CD4-positive, CD25-positive, alpha-beta regulatory T cell (primary cell): ENCODE results near the gene GPRIN2. TPM values are rescaled to one million over a fixed set of nuclear protein-coding genes. Genes with fewer than 3 reads are reported as not detected.
A peak's percentile ranks its signal among the peaks of the same experiment; 100 is the strongest.

Experiments used
- ATAC-seq, 2 donors: fragments of 150-1000 bp; cut with Tn5 transposase; one replicate each; pipeline ENCODE4 v1.10.0; 2021; ENCODE audit warnings: low read depth in 2 of 2, moderate number of reproducible peaks in 2 of 2, moderate library complexity in 1 of 2
- DNase-seq, 3 donors: peaks; one replicate each; pipeline versions ENCODE4 v3.0.0 to v3.0.0-alpha.2; 2012 to 2022; ENCODE audit warnings: mixed read lengths in 1 of 3
- H3K27ac ChIP-seq: one replicate; pipeline ENCODE4 v1.7.0; 2013; ENCODE audit warnings: mild to moderate bottlenecking, low read length; ENCODE audit not compliant: insufficient read depth, poor library complexity, severe bottlenecking
- H3K27me3 ChIP-seq: one replicate; pipeline ENCODE4 v1.7.0; 2013; ENCODE audit warnings: low read length; ENCODE audit not compliant: control insufficient read depth, insufficient read depth
- H3K36me3 ChIP-seq: one replicate; pipeline ENCODE4 v1.7.0; 2013; ENCODE audit warnings: mild to moderate bottlenecking, low read length, moderate library complexity; ENCODE audit not compliant: control insufficient read depth, insufficient read depth
- H3K4me1 ChIP-seq: 2 replicates; pipeline ENCODE4 v1.7.0; 2013; ENCODE audit warnings: mild to moderate bottlenecking, low read length; ENCODE audit not compliant: insufficient read depth, control insufficient read depth, poor library complexity, severe bottlenecking
- H3K4me3 ChIP-seq: one replicate; pipeline ENCODE4 v1.7.0; 2013; ENCODE audit warnings: low read depth, mild to moderate bottlenecking, low read length, moderate library complexity
- H3K9me3 ChIP-seq, 2 experiments: 1 replicate in 1 of 2; 2 replicates in 1 of 2; pipeline ENCODE4 v1.7.0; 2013; ENCODE audit warnings: low read length in 2 of 2, mild to moderate bottlenecking in 1 of 2, moderate library complexity in 1 of 2; ENCODE audit not compliant: control insufficient read depth in 2 of 2
- H3K27ac Mint-ChIP-seq, 3 donors: one replicate each; pipeline ENCODE4 v1.8.0; 2020 to 2022; ENCODE audit warnings: mild to moderate bottlenecking in 3 of 3, mixed read lengths in 3 of 3, moderate library complexity in 2 of 3
- H3K27me3 Mint-ChIP-seq: one replicate; pipeline ENCODE4 v1.8.0; 2022; ENCODE audit warnings: mild to moderate bottlenecking, mixed read lengths
- H3K36me3 Mint-ChIP-seq: one replicate; pipeline ENCODE4 v1.8.0; 2020; ENCODE audit warnings: mixed read lengths
- H3K4me1 Mint-ChIP-seq, 4 donors: one replicate each; pipeline ENCODE4 v1.8.0; 2020 to 2022; ENCODE audit warnings: mixed read lengths in 4 of 4, mild to moderate bottlenecking in 1 of 4
- H3K4me3 Mint-ChIP-seq, 4 donors: one replicate each; pipeline ENCODE4 v1.8.0; 2020 to 2022; ENCODE audit warnings: mild to moderate bottlenecking in 4 of 4, mixed read lengths in 4 of 4, moderate library complexity in 3 of 4
- H3K9me3 Mint-ChIP-seq, 7 donors: one replicate each; pipeline ENCODE4 v1.8.0; 2020 to 2022; ENCODE audit warnings: mixed read lengths in 7 of 7, mild to moderate bottlenecking in 3 of 7, moderate library complexity in 2 of 7
- polyA plus RNA-seq, 4 donors: library from polyadenylated mRNA; unstranded; fragments of 300-500 nt; fragmentation: Illumina TruSeq; gene quantifications; one replicate each; pipeline ENCODE4 v1.2.3, GENCODE V29; 2021
- total RNA-seq: library from RNA; stranded (reverse); gene quantifications from one replicate; pipeline ENCODE4 v1.2.3, GENCODE V29; 2022

The GPRIN2 gene
- total and polyA plus RNA-seq, 5 donors from 2014 or later, result not detected

DNA sequence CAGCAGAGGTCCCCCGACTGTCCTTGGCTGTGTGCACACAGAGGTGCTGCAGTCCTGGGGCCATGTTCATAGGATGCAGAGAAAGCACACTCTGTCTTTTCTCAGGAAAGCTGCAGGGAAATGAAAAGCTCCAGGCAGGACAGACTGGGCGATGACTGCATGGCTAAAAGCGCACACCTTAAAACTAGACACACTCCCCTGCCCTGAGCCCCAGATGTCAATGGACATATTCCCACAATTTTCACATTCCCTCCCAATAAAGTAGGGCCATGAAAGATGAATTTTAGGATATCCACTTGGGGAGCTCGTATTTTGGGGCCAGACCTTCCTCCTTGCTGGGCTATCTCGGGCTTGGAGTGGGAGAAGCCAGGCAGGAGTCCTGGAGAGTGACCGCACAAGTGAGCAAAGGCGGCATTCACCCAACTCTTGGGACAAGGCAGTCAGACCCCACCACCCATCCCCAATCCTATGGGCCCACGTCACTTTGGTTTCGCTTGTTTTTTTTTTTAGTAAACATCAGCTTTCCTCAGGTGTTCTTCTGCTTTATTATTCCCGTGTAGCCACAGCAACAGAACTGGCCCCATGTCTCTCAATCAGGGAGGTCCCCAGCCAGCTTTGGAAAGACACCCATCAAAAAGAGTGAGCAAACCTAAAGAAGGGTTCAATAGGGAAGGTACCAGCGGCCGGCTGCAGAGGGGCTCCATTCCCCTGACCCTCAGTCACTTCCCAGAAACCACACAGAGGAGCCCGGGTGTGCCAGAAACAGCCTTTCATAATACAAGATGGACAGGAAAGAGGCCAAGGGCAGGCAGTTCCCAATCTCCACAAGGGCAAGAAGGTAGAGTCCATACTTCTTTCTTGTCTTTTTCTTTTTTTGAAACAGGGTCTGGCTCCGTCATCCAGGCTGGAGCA, 12.7 kb downstream of the GPRIN2 start:
- peaks cover 0 to 2% (median 0%) of the 10 kb centered on the region in 7 donors for H3K9me3 Mint-ChIP-seq
- H3K27me3 ChIP-seq, result peaks cover 7% of the 10 kb centered on the region
- no peaks in the 10 kb centered on the region for H3K4me1 ChIP-seq
- no peak overlapping the region for H3K4me3 Mint-ChIP-seq
- no peaks in the 10 kb centered on the region for H3K9me3 ChIP-seq
- no peaks in the 10 kb centered on the region for H3K36me3 ChIP-seq
- no peak overlapping the region for H3K27ac ChIP-seq
- H3K27ac Mint-ChIP-seq, result no peak overlapping the region
- H3K4me1 Mint-ChIP-seq, result peaks cover 0 to 5% (median 2%) of the 10 kb centered on the region in 4 donors
- H3K4me3 ChIP-seq, result no peak overlapping the region
- H3K36me3 Mint-ChIP-seq, result no peaks in the 10 kb centered on the region
- ATAC-seq, result no peak
- peaks cover 31% of the 10 kb centered on the region for H3K27me3 Mint-ChIP-seq
- peak in 1 of 3 donors; percentile 0 for DNase-seq

DNA sequence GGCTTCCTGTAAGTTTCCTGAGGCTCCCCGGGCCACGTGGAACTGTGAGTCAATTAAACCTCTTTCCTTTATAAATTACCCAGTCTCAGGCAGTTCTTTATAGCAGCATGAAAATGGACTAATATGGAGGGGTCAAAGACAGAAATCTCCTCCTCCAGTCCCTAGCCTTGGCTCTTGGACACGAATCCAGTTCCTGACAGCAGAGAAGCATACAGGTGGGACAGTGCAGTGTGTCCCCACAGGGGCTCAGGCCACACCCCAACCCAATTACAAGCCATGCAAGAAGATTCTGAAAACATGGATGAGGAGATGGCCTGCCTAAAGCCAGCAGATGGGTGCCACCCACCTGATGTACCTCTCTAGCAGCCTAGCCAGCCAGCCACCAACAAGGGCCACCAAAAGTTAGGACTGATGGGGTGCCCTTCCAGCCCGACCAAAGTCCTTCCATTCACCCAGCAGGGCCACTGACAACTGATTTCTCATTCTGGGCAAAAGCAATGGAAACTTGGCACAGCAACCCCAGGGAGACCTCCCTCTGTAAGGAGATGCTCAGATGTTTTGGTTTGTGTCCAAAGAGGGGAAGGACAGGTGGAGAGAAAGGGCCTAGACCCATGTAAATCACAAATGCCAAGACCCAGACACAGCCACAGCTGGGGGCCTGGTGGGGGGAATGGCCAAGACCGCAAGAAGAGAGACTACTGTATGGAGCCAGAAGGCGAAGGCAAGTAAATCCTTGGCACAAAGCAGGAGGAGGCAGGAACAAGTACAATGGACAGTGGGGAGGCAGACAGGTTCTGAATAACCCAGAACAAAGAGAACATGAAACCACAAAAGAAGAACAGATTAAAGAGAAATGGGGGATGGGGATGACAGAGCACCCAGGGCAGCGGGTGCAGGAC, 13.6 kb downstream of the GPRIN2 start:
- Mint-ChIP-seq H3K4me1 (peaks cover 0 to 5% (median 2%) of the 10 kb centered on the region in 4 donors), H3K27ac (peak overlapping the region in 1 of 3 donors; percentile 22), H3K4me3 (no peak overlapping the region), H3K9me3 (peaks cover 0 to 2% (median 0%) of the 10 kb centered on the region in 7 donors), H3K27me3 (peaks cover 36% of the 10 kb centered on the region), H3K36me3 (no peaks in the 10 kb centered on the region)
- Histone ChIP-seq H3K4me3 (no peak overlapping the region), H3K27ac (no peak overlapping the region), H3K9me3 (no peaks in the 10 kb centered on the region), H3K36me3 (no peaks in the 10 kb centered on the region), H3K27me3 (peaks cover 11% of the 10 kb centered on the region), H3K4me1 (no peaks in the 10 kb centered on the region)
- peak in 1 of 3 donors; percentile 0 for DNase-seq
- ATAC-seq, result no peak

DNA sequence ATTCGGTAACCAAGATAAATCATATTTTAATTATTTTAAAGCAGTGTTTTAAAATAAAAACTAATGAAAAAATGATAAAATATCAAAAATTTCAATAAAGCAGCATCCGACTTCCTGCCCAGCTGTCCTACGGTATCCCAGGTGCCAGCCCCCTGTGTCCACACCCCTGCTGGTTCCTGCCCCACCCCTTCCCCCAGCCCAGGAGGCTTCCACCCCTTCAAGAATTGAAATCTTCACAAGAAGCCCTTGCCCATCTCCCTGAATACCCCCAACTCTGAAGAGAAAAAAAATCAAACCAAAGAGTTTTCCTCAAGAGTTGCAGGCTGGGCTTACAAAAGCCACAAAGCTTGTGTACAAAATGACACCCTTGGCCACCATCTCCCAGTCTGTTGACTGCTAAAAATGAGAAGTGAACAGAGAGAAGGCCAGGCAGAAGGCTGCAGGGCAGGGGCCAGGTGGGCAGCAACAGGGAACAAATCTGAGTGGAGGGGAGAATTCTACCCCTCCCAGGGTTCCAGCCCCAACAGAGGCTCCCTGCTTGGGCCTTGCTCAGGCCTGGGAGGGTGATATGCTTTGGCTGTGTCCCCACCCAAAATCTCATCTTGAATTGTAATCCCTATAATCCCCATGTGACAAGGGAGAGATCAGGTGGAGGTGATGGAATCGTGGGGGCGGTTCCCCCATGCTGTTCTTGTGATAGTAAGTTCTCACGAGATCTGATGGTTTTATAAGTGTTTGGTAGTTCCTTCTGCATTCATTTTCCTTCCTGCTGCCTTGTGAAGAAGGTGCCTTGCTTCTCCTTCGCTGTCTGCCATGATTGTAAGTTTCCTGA, 14.5 kb downstream of the GPRIN2 start:
- Mint-ChIP-seq H3K4me3 (no peak overlapping the region), H3K36me3 (no peaks in the 10 kb centered on the region), H3K27me3 (peaks cover 36% of the 10 kb centered on the region), H3K9me3 (peaks cover 0 to 2% (median 0%) of the 10 kb centered on the region in 7 donors), H3K4me1 (peaks cover 0 to 5% (median 2%) of the 10 kb centered on the region in 4 donors), H3K27ac (no peak overlapping the region)
- H3K27me3 ChIP-seq, result peaks cover 11% of the 10 kb centered on the region
- H3K9me3 ChIP-seq, result no peaks in the 10 kb centered on the region
- DNase-seq (no peak), ATAC-seq (no peak)
- no peaks in the 10 kb centered on the region for H3K36me3 ChIP-seq
- H3K4me1 ChIP-seq, result no peaks in the 10 kb centered on the region
- H3K4me3 ChIP-seq, result no peak overlapping the region
- H3K27ac ChIP-seq, result no peak overlapping the region

DNA sequence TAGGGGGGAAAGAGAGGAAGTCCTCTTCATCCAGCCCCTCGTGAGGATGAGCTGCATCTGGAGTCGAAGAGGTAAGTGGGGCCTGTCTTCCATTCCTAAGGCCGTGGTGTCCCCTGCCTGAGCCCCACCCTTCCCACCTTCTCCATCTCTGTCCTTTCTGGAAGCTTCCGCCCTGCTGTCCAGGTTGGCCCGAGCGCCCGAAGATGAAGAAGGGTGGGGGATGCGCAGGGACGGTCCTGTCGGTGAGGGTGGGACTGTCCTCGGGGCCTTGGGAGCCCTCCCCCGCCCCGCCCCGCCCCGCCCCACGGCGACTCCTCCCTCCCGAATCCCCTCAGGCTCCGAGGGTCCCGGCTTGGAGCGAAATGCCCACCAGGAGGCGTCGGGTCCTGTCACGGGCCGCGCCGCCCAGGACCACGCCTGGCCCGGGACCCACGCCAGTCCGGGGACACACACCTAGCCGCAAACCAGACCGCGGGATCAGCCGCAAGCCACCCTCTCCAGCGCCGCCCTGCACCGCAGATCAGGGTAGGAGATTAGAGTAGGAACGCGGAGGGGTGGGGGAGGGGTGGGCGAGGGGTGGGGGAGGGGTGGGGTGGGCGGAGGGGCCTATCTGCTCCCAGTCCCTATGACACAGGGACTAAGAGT, 15.3 kb downstream of the GPRIN2 start:
- H3K4me3 Mint-ChIP-seq, result no peak overlapping the region
- ATAC-seq, result no peak
- H3K9me3 Mint-ChIP-seq, result peaks cover 0 to 2% (median 0%) of the 10 kb centered on the region in 7 donors
- Histone ChIP-seq H3K27ac (no peak overlapping the region), H3K9me3 (no peaks in the 10 kb centered on the region), H3K4me3 (no peak overlapping the region), H3K36me3 (no peaks in the 10 kb centered on the region), H3K27me3 (peaks cover 11% of the 10 kb centered on the region), H3K4me1 (no peaks in the 10 kb centered on the region)
- peaks cover 0 to 5% (median 2%) of the 10 kb centered on the region in 4 donors for H3K4me1 Mint-ChIP-seq
- H3K36me3 Mint-ChIP-seq, result no peaks in the 10 kb centered on the region
- H3K27me3 Mint-ChIP-seq, result peaks cover 36% of the 10 kb centered on the region
- no peak overlapping the region for H3K27ac Mint-ChIP-seq
- no peak for DNase-seq

DNA sequence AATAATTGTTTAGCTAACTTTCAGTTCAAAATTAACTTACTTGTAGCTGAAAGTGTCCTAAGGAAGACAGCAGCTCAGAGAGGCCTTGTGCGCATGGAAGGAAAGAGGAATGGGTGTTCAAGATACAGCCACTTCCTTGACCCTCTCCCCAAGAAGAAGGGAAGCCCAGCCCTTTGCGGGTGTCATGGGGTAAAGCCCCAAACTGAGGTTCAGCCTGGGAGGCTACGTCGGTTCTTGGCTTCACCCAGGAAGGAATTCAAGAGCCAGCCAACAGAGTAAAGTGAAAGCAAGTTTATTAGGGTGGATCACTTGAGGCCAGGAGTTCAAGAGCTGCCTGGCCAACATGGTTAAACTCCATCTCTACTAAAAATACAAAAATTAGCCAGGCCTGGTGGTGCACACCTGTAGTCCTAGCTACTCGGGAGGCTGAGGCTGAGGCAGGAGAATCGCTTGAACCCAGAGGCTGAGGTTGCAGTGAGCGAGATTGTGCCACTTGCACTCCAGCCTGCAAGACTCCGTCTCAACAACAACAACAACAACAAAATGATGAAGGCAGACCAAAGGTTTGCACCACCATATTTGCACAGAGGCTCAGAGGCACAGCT, 15.9 kb downstream of the GPRIN2 start:
- Mint-ChIP-seq H3K27me3 (peaks cover 36% of the 10 kb centered on the region), H3K9me3 (peaks cover 0 to 2% (median 0%) of the 10 kb centered on the region in 7 donors), H3K27ac (no peak overlapping the region), H3K4me1 (peaks cover 0 to 5% (median 2%) of the 10 kb centered on the region in 4 donors), H3K4me3 (no peak overlapping the region), H3K36me3 (no peaks in the 10 kb centered on the region)
- no peaks in the 10 kb centered on the region for H3K9me3 ChIP-seq
- no peak for ATAC-seq
- H3K36me3 ChIP-seq, result no peaks in the 10 kb centered on the region
- no peak for DNase-seq
- H3K4me1 ChIP-seq, result no peaks in the 10 kb centered on the region
- no peak overlapping the region for H3K27ac ChIP-seq
- no peak overlapping the region for H3K4me3 ChIP-seq
- peaks cover 11% of the 10 kb centered on the region for H3K27me3 ChIP-seq

DNA sequence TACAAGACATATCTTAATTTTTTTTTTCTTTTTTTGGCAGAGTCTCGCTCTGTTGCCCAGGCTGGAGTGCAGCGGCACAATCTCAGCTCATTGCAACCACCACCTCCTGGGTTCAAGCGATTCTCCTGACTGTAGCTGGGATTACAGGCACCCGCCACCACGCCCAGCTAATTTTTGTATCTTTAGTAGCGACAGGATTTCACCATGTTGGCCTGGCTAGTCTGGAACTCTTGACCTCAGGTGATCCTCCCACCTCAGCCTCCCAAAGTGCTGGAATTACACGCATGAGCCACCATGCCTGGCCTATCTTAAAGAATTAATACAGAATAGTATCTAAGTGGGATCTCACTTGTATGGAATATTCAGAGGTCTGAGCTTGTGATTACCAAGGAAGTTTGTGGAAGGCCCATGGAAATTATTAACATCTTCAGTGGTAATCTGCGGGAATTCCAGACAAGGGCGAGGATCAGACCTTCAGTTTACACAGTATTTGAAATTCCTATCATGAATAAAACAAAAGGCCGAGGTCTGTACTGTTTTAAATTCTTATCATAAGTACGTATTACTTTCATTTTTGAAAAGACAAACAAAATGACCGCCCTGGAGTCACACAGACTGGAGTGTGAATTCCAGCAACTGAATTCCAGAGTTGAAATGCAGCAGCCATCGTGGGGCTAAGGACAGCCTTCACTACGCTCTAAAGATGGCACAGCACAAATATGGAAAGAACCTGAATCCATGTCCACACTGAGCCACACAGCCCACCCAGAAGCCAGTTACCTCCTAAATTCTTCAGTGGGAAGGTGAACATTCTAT, 16.7 kb downstream of the GPRIN2 start:
- H3K27ac Mint-ChIP-seq, result no peak overlapping the region
- H3K36me3 ChIP-seq, result no peaks in the 10 kb centered on the region
- peaks cover 0 to 5% (median 2%) of the 10 kb centered on the region in 4 donors for H3K4me1 Mint-ChIP-seq
- H3K27me3 Mint-ChIP-seq, result peaks cover 33% of the 10 kb centered on the region
- ATAC-seq, result no peak
- H3K9me3 Mint-ChIP-seq, result peaks cover 0 to 2% (median 0%) of the 10 kb centered on the region in 7 donors
- no peak overlapping the region for H3K4me3 Mint-ChIP-seq
- H3K27ac ChIP-seq, result no peak overlapping the region
- H3K4me1 ChIP-seq, result no peaks in the 10 kb centered on the region
- H3K4me3 ChIP-seq, result no peak overlapping the region
- no peaks in the 10 kb centered on the region for H3K9me3 ChIP-seq
- no peaks in the 10 kb centered on the region for H3K36me3 Mint-ChIP-seq
- DNase-seq, result no peak
- H3K27me3 ChIP-seq, result peaks cover 11% of the 10 kb centered on the region
